HG03066 (cell line): ENCODE measurements around the gene GPR139.

Experiments used
- ATAC-seq: cut with Tn5 transposase; IDR thresholded peaks from one replicate; pipeline ENCODE4 v1.9.1; 2021; ENCODE audit warnings: low read depth; ENCODE audit not compliant: unreplicated experiment

GPR139 gene

DNA sequence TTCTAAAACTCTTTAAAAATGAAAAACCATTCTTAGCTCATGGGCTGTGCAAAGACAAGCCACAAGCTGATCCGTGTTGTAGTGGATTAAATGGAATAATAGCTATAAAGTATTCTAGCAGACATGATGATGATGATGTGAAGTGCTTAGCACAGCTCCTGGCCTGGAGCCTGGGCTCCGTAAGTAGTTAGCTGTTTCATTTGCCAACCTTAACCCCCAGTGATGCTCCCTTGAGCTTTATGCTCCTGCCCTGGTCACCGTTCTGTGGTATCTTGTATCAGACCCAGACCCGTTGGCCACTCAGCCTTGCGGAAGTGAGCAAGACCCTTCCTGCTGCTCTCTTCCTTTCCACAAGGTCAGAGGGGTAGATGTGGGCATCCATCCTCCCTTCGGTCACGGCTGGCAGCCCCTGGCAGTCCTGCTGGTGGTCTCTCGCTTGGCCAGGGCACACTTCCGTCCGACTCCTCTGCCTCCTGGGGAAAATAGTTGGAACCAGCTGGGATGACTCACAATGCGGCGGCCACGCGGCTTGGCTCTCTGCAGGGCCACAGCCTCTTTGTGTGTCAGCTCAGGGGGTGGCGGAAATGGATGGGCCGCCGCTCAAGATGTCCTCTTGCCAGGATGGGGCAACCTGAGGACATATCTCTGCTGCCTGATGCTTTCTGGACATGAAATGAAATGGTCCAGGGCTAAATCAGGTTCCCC lies 79.1 kb downstream of the GPR139 start:
- no peak for ATAC-seq

DNA sequence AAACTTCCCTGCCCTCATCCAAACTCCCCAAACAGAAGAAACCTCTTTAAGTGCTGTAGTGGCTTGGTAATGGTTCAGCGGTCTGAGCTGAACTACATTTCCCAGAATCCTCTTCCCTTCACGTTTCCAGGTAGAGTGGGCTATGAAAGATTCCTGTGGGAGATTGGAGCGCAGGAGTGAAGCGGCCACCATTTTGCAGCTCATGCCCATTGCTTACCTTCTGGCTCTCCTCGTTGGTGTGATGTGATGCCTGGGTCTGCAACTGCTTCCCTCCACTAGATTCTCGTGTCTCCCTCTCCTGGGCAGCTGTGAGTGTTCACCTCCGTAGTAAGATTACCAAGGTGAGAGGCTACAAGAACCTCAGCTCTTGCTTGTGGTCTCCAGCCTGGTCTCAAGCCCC lies 82.1 kb downstream of the GPR139 start:
- no peak for ATAC-seq

DNA sequence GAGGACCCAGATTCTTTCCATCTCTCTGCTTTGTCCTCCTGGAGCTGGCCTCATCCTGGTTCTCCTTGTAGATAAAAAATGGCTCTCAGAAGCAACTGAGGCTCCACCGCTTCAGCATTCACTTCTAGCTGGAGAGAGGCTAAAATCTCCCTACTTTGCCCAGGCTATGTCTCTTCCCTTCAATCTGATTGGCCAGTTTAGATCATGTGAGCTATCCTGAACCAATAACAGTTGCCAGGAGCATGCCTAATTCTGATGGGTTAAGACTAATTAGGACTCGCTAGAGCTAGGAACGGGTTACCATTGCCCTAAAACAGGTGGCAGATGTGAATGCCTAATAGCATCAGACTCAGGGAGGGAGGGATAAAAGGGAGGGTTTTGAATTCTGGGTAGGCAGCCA lies 89.6 kb downstream of the GPR139 start:
- ATAC-seq = no peak
